Left renal pelvis (tissue), 4 donors: ENCODE data around the gene MAP3K14. TPM values are rescaled to one million over a fixed set of nuclear protein-coding genes. Genes with fewer than 3 reads are reported as not detected.
"Not testable (repeated sequence)": the region's sequence is repeated elsewhere in the genome, so short reads cannot be mapped to it uniquely, and the experiment has no call there.

Source experiments
- DNase-seq, 4 donors: peaks; one replicate each; pipeline ENCODE4 v3.0.0-alpha.2; 2013; ENCODE audit warnings: low read depth in 4 of 4, low spot score in 3 of 4
- polyA plus RNA-seq, 4 donors: library from polyadenylated mRNA; unstranded; fragments of 120-200 nt; gene quantifications; one replicate each; pipeline ENCODE4 v1.2.1, GENCODE V29; 2013; ENCODE audit not compliant: insufficient read length in 4 of 4

The MAP3K14 gene
- polyA plus RNA-seq, 4 donors: 5.5 to 7.7 (median 6.1) TPM

DNA sequence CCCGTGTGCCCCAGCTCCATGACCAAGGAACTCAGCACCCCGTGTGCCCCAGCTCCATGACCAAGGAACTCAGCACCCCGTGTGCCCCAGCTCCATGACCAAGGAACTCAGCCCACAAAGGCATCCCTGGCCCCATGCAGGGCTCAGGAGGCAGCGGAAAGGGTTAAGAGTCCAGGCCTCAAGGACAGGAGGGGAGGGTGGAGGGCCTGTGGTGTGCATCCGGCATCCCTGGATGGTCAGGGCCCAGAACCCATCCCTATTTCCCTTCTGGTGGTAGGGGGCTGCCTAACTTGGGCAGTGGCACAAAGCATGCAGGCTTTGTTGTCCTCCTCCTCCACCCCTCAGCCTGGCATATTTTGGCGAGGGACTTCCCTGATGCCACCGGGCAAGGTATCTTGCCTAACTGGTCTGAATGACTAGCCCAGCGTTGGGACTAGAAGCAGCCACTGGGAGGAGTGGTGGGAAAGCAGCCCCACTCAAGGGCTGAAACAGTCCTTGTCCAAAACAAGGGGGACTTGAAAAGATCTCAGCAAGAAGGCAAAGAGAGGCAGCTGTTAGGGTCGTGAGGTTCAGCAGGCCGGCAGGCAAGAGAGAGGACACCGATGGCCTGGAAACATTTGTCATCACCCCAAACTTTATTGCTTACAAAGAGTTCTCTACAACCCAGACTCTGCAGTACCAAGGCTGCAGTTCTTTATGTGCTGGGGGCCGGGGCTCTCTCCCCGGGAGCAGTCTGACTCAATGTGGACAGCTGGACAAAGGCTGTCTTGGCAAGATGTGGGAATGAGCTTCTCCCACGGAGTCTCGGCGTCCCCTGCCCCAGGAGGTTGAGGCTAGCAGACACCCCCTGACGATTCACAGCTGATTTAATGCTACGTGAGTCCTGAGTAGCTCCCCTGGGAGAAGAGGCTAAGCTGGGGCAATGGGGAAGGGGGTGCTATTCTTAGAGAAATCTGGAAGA lies 54.0 kb downstream of the MAP3K14 start:
- DNase-seq: no peak

DNA sequence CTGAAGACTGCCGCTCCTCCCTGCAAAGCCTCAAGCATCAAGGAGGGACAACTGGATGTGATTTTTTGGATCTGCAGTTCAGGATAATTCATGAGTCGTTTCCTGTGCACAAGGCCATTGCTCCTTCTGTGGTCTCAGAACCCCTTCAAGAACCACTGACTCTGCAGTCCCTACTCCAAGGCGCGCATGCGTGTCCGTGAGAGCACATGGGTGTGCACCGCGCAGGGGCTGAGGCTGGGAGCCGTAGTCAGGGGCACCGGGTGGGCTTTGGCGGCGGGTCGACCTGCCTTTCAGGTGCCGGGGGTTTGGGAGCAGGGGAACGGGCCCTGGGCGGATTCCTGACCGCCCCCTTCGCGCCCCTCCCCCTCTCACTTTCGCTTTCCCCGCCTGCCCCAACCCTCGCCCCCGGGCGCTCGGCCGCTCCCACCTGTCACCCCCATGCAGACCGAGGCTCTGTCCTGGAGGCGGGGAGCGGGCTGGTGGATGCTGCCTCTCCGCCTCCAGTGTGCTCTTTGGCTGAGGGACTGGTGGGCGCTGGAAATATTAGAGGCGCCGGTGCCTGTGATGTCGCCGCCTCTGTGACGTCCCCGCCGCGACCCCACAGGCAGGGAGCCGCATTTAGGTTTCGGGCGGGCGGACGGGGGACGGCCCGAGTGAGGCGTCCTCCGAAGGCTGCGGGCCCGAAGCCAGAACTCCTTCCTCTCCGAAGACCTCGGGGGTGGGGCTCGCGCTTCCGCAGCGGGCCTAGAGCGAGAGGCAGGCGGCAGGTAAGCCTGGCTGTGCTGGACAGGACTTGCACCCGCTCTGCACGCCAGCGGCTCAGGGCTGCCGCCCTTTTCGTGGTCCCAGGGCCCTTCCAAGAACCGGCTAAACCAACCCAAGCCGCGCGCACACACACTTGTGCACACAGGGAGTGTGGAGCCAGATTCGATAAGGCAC lies 55.0 kb downstream of the MAP3K14 start, which contains the start of gene SPATA32:
TSS of gene SPATA32 (minus strand) at position 518 of the 939 bp plus-strand sequence. CDS start at position 440, 78 bp downstream.
- DNase-seq: no peak

DNA sequence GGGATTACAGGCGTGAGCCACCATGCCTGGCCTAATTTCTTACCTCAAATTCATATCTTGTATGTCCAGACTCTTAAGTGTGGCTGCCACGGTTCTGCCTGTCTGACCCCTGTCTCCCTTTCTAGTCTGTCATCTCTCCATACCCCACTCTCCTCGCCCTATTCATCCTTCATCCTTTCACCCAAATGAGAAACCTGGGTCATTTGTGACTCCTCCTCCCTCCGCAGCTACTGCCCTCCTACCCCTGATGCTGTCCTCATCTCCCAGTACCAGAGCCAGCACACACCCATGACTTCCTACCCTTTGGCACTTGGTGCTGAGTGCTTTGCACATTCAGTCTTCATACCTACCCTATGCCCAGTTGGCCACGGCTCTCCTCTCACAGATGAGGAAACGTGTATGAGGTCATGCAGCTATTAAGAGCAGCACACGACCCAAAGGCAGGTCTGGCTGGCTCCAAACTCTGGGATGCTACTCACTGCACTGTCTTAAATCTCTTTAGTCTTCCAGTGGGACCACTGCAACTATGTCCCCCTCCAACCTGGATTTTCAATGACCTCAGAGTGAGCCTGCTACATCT lies 56.5 kb downstream of the MAP3K14 start:
- no peak for DNase-seq

- no peak for DNase-seq
These were observed 57.8 kb downstream of the MAP3K14 start for GRCh38 chr17:45258981-45259380.

- no peak for DNase-seq
These were observed 59.7 kb downstream of the MAP3K14 start for GRCh38 chr17:45257115-45257514.

- DNase-seq: no peak
These were observed 60.5 kb downstream of the MAP3K14 start for GRCh38 chr17:45256114-45256966.

GRCh38 chr17:45255358-45255757 lies 61.5 kb downstream of the MAP3K14 start:
- no peak for DNase-seq

GRCh38 chr17:45253879-45254278 lies 62.9 kb downstream of the MAP3K14 start:
- DNase-seq: no peak

DNA sequence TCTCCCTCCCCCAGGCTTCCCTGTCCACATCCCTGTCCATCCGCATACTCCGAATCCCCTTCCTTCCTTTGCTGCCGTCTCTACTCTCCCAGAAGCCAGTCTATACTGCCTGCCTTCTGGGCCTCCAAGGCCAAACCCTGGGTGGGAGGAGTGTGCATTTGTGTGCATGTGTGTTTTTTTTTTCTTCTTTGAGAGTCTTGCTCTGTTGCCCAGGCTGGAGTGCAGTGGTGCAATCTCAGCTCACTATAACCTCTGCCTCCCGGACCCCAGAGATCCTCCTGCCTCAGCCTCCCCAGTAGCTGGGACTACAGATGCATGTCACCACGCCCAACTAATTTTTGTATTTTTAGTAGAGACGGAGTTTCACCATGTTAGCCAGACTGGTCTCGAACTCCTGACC lies 63.6 kb downstream of the MAP3K14 start:
- DNase-seq: not testable (repeated sequence)

DNA sequence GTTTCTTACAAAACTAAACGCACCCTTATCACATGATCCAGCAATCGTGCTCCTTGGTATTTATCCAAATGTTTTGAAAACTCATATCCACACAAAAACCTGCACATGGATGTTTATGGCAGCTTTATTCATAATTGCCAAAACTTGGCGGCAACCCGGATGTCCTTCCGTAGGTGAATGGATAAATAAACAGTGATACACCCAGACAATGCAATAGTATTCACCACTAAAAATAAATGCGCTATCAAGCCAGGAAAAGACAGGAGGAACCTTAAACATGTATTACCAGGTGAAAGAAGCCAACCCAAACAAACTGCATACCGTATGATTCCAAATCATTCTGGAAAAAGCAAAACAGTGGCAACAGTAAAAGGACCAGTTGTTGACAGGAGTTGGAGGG lies 64.9 kb downstream of the MAP3K14 start:
- DNase-seq: no peak

DNA sequence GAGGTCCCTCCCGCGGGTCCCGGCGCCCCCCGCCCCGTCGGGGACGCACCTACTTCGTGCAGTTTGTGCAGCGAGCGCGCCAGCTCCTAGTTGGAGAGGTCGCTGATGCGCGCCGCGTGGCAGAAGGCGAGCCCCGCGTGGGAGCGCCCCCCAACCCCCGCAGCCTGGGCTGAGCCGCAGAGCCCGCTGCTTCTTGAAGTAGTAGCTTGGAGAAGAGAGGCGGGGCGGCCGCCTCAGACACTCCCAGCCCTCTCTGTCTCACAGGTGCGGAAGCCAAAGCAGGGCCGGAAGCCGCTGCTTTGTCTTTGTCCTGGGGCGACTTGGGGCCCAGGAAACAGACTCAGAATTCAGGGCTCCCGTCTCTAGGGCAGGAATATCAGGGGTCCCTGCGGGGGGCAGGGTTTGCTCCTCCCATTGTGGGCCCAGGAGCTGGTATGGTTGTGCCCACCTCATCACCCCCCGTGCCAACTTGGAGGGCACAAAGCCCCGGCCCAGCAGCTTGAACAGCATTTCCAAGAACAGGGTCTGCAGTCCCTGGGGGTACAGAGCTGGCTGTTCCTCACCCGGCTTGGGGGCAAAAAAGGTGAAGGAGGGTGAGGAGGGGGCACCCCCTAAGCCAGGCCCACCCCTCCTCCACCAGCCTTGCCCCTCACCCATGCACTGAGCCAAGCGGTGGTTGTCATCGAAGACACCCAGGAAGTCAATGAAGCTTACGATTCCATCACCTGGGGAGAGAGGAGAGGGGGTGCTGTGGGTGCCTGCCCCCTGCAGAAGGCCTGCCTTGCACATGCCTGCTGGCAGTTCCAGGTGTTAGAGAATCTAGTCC lies 68.5 kb downstream of the MAP3K14 start:
- no peak for DNase-seq

- peak in 2 of 4 donors; percentile 64 for DNase-seq
These were observed 69.2 kb downstream of the MAP3K14 start for GRCh38 chr17:45247429-45248131.

DNA sequence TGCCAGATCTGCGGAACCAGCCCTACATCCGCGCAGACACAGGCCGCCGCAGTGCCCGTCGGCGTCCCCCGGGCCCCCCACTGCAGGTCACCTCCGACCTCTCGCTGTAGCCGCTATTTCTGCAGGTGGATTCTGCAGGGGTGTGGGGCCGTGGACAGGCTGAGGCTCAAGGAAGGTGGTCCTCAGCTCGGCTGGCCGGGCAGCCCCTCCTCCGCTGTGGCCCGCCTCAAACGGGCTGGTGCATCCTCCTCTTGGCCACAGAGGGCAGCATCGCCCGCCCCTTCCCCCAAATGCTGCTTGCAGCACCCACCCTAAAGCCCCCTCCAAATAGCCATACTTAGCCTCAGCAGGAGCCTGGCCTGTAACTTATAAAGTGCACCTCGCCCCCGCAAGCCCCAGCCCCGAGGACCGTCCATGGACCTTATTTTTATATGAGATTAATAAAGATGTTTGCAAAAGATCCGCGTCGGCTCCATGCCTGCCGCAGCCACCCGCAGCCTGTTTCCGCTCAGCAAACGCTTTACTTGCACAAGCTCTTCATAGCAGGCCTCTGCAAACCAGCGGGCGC lies 69.9 kb downstream of the MAP3K14 start:
- DNase-seq: no peak

DNA sequence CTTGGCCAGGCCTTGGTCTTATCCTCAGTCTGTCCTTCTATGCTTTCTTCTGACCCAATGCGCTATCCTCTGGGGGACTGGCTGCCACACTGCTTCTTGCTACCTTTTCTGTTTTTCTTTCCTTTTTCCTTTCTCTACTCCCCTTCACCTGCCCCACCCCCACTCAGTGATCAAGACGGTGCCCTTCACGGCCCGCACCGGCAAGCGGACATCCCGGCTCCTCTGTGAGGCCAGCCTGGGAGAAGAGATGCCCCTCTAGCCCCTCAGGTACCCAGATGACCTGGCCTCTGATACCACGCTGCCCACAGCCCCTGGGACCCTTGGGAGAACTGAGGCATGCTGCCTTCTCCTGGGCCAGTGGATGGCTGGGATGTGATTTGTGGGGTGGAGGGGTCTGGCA lies 70.5 kb downstream of the MAP3K14 start:
- DNase-seq: no peak

DNA sequence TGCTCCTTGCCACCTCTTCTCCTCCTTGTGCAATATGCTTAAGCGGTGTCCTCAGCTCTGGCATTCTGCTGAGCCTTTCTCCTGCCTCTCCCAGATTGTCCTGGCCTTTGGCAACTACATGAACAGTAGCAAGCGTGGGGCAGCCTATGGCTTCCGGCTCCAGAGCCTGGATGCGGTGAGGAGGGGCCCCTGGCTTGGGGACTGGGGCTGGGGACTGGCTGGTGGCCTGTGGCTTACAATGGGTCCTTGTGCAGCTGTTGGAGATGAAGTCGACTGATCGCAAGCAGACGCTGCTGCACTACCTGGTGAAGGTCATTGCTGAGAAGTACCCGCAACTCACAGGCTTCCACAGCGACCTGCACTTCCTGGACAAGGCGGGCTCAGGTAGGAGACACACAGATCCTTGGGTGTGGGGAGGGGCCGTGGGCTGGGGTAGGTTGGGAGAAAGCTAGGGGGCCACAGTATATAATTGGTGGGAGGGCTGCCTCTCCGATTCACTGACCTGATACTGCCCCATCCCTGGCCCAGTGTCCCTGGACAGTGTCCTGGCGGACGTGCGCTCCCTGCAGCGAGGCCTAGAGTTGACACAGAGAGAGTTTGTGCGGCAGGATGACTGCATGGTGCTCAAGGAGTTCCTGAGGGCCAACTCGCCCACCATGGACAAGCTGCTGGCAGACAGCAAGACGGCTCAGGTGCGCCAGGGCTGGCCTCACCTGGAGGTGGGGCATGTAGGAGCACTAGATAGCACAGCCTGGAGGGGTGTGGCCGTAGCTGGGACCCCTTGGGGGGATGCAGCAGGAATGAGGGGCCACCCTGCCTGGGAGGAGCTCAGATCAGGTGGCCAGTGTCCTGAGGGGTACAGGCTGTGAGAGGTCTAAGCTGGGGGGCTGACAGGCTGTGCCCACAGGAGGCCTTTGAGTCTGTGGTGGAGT lies 71.8 kb downstream of the MAP3K14 start:
- DNase-seq: no peak

DNA sequence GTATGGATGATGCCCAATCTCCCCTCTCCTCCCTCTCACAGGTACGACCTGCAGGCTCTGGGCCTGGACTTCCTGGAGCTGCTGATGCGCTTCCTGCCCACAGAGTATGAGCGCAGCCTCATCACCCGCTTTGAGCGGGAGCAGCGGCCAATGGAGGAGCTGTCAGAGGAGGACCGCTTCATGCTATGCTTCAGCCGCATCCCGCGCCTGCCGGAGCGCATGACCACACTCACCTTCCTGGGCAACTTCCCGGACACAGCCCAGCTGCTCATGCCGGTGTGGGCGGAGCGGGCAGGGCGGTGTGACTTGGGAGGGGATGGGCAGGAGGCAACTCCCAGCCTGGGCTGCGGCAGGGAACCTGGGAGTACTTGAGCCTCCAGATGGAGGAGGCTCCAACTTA lies 73.1 kb downstream of the MAP3K14 start:
- DNase-seq: peak in 1 of 4 donors; percentile 40

DNA sequence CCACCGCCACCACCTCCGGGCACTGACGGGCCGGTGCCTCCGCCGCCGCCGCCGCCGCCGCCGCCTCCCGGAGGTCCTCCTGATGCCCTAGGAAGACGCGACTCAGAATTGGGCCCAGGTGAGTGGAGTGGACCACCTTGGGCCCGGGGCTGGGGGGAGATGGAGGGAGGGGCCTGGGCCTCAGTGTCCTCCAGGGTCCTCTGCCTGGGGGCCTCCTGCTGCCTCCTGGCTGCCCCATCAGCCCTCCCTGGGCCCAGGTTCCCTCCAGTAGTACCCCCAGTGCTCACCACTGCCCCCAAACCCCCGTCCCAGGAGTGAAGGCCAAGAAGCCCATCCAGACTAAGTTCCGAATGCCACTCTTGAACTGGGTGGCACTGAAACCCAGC lies 74.8 kb downstream of the MAP3K14 start:
- DNase-seq: no peak
